KOPT-K1 (cell line): ENCODE results near the gene PROP1.
"Not testable (repeated sequence)": the region's sequence is repeated elsewhere in the genome, so short reads cannot be mapped to it uniquely, and the experiment has no call there.

ENCODE experiments used
- H3K27ac ChIP-seq: fragments of 200-600 bp; sonication (generic); 2 replicates; pipeline ENCODE4 v1.5.1; 2016; ENCODE audit warnings: antibody characterized with exemption, mild to moderate bottlenecking, low read depth, low read length; ENCODE audit not compliant: poor library complexity, severe bottlenecking
- H3K36me3 ChIP-seq: fragments of 200-600 bp; sonication (generic); 2 replicates; pipeline ENCODE4 v1.5.1; 2017; ENCODE audit warnings: antibody characterized with exemption, mild to moderate bottlenecking, low read length, moderate library complexity; ENCODE audit not compliant: insufficient read depth
- H3K9me3 ChIP-seq: fragments of 200-600 bp; sonication (generic); 2 replicates; pipeline ENCODE4 v1.5.1; 2017; ENCODE audit warnings: antibody characterized with exemption, low read length, mild to moderate bottlenecking; ENCODE audit not compliant: insufficient read depth, poor library complexity, severe bottlenecking

The PROP1 gene

GRCh38 chr5:177966839-177967166 lies 29.2 kb downstream of the PROP1 start:
- no peaks in the 10 kb centered on the region for H3K36me3 ChIP-seq
- H3K27ac ChIP-seq = no peak overlapping the region
- no peaks in the 10 kb centered on the region for H3K9me3 ChIP-seq

DNA sequence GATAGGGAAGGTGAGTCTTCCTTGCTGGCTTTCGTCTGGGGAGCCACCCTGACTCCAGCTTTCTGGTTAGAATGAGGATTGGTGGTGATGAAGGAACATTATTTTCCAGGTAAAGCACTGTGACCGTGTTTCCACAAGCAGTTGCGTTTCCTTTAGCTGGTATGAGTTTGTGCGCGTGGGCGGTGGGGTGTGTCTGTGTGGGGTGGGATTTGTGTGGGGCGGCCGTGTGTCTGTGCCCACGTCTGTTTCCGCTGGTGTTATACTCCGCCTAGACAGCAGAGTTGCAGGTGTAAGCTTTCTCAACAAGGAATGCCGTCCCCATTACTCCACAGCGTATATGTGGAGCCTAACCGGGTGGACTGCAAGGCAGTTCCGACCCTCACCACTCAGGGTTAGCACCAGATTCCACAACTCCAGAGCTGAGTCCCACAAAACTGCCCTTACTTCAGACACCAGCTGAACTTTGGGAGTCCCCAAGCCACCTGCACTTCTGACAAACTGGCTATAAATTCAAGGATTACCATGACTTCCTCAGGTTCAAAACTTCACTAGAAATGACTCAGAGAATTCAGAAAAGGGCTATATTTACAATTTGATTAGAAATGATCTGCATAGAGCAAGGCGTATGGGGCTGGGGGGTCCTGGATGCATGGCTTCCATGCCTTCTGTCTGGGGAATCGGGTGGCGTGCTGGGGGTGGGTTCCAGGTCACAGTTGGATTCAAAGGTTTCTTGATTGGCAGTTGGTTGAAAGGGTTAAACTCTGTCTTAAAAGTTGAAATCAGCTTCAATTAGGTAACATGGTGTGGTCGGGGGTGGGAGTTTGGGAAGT lies 29.8 kb downstream of the PROP1 start:
- no peak overlapping the region for H3K27ac ChIP-seq
- no peaks in the 10 kb centered on the region for H3K9me3 ChIP-seq
- no peaks in the 10 kb centered on the region for H3K36me3 ChIP-seq

GRCh38 chr5:177964471-177964870 lies 31.6 kb downstream of the PROP1 start:
- Histone ChIP-seq H3K9me3 (no peaks in the 10 kb centered on the region), H3K36me3 (no peaks in the 10 kb centered on the region), H3K27ac (no peak overlapping the region)

- Histone ChIP-seq H3K27ac (no peak overlapping the region), H3K36me3 (no peaks in the 10 kb centered on the region)
Measured at GRCh38 chr5:177963966-177964365, 32.1 kb downstream of the PROP1 start.

DNA sequence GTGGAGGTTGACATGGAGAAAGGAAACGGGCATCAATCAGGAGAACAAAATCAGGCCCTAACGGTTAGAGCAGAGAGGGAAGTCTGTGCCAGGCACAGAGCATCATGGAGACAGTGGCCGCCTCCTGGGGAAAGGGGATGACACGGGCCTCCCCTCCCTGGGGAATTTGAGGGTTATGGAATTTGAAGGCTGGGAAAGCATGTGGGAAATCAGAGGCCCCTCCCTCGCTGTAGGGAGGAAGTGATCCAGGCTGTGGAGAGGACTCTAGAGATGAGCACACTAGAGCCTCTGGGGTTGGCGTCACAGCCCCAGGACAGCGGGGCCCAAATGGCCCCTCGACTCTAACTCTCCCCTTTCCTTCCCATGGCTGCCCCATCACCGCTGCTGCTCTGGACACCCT lies 36.7 kb downstream of the PROP1 start:
- Histone ChIP-seq H3K9me3 (no peaks in the 10 kb centered on the region), H3K36me3 (no peaks in the 10 kb centered on the region), H3K27ac (no peak overlapping the region)

More at GRCh38 chr5:177963966-177964365, 32.1 kb downstream of the PROP1 start:
- no peaks in the 10 kb centered on the region for H3K9me3 ChIP-seq

GRCh38 chr5:177958696-177959095 lies 37.3 kb downstream of the PROP1 start:
- no peaks in the 10 kb centered on the region for H3K9me3 ChIP-seq
- no peaks in the 10 kb centered on the region for H3K36me3 ChIP-seq
- H3K27ac ChIP-seq = no peak overlapping the region

DNA sequence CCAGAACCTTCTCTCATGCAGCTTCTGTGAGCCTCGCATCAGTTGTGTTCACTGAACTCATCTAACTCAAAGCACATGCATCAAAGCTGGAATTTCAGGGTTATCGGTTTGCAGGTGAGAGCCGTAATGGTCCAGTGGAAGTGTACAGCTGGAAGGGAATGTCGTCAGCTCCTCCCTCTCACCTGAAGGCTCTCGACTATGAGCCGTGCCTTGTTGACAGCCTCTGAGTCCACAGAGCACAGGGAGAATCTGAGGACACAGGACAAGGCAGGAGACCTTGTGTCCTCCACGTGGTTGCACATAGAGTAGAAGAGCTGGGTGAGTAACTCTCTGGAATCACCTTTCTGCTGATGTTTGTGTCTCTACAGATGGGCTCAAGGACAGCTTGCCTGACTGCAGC lies 38.8 kb downstream of the PROP1 start:
- H3K36me3 ChIP-seq = no peaks in the 10 kb centered on the region
- no peak overlapping the region for H3K27ac ChIP-seq
- no peaks in the 10 kb centered on the region for H3K9me3 ChIP-seq

DNA sequence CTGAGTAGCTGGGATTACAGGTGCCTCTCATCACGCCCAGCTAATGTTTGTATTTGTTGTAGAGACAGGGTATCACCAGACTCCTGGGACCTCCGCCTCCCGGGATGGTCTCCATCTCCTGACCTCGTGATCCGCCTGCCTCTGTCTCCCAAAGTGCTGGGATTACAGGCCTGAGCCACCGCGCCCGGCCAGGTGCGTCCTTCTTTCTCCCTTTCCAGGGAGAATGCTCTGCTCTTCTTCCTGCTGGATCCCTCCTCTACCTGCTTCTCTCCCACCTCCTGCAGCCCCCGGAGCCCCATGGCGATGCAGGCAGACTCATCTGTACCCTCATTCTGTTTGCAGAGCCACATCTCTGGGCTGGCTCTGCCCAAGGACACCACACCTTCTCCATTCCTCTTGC lies 42.9 kb downstream of the PROP1 start:
- not testable (repeated sequence) for H3K27ac ChIP-seq, H3K36me3 ChIP-seq, H3K9me3 ChIP-seq

DNA sequence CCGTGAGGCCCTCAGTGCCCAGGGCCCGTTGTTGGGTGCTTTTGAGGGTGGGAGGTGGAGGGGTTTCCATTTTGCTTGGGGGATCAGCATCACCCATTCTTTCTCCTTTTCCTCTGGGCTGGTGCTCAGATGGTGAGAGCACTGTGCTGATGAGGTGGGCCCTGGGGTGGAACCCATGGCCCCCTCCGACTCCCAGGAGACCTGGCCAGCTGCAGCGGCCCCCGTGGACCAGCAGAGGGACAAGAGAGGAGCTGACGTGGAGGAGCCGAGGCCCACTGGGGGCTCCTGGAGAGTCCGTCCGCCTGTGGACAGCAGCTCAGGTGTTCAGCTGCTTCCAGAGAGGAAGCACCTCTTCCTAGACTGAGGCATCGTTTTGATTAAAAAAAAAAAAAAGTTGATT lies 46.4 kb downstream of the PROP1 start:
- not testable (repeated sequence) for H3K27ac ChIP-seq, H3K36me3 ChIP-seq, H3K9me3 ChIP-seq

DNA sequence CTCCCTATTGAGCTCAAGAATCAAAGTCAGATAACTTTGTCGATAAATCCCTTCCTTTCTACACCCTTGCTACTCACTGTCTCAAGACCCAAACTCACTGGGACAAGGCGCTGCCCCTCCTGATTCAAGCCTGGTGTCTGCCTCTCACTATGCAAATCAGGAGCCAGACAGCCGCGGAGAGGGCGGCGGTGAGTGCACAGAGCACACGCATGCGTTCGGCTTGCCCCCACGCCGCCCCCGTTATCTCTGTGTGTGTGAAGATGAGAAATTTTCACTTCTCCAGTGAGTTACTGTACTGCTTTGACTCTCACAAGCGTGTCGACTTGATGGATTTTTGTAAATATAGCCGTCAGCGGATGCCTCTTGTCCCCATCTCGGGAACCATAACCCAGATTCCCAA lies 47.0 kb downstream of the PROP1 start:
- not testable (repeated sequence) for H3K9me3 ChIP-seq, H3K27ac ChIP-seq, H3K36me3 ChIP-seq

DNA sequence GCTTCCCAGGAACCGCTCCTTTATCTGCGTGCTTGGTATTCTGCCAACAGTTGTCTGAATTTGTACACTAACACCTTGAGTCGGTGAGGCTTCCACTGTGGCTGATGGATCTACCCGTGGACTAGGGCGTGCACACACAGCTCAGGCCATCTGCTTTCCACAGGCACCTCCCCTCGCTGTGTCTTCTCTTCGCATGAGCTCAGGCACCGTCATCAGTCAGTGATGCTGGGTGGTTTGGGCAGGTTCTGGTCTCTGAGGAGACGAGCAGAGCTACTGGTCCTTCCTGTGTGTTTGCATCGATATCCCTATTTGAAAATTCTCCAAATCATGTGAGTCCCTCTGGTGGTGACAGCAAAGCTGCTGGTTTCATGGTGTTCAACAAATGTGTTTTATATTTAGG lies 48.1 kb downstream of the PROP1 start:
- H3K27ac ChIP-seq, H3K36me3 ChIP-seq, H3K9me3 ChIP-seq: not testable (repeated sequence)

DNA sequence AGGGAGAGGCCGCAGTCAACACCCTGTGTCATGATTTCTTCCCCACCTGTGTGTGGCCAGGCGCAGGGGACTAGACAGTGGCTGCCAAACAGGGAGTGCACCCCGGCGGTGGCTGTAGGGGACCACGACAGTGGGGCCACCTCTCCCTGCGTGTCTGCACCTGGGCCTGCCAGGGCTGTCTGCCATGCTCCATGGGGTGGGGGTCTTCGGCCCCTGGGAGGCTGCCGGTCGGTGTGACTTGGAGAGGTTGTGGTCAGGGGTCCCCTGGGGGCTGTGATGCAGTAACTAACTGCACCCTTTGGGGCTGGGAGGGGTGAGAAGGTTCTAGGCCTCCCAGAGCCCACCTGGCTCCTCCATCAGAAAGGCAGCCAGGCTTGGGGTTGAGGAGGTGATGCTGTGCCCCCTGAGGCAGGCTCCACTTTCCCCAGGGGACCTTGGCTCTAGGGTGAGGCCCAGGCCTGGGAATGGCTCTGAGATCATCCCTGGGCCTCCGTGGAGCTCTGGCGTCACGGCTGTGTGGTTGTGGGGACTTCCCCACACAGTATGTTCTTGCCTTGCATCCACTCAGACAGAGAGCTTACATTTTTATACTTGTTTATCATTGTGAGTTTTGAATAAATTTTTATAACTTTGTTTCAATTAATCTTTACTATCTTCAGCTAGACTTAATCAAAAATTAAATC lies 50.3 kb downstream of the PROP1 start:
- not testable (repeated sequence) for H3K9me3 ChIP-seq, H3K27ac ChIP-seq, H3K36me3 ChIP-seq

GRCh38 chr5:177945145-177945544 lies 50.9 kb downstream of the PROP1 start:
- not testable (repeated sequence) for H3K27ac ChIP-seq, H3K36me3 ChIP-seq, H3K9me3 ChIP-seq

GRCh38 chr5:177943805-177944736 lies 52.0 kb downstream of the PROP1 start:
- not testable (repeated sequence) for H3K9me3 ChIP-seq, H3K27ac ChIP-seq, H3K36me3 ChIP-seq

DNA sequence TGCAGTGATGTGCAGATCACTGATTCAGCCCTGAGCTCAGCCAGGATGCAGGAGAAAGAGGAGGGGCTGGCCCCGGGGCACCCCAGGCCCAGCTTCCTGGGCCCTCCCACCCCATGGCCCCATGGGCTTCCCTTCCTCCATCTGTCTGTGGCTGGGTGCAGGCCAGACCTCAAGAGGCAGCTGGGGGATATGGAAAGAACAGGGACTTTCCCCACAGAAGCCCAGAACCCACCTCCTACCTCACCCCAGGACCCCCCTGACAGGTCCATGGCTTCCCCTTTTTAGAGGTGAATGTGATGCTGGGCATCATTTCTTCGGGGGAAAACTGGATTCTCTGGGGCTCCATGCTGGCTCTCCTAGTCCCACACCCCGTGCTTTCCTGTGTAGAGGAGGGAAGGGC lies 53.1 kb downstream of the PROP1 start:
- H3K36me3 ChIP-seq, H3K27ac ChIP-seq, H3K9me3 ChIP-seq: not testable (repeated sequence)
